Neural cell (in vitro differentiated cells): Measurements from ENCODE around the gene STK40.

Source experiments
- EP300 ChIP-seq: fragments of 450-650 bp; conservative IDR thresholded peaks from 2 replicates; pipeline ENCODE4 v1.6.1; 2014; ENCODE audit warnings: antibody characterized with exemption, mild to moderate bottlenecking, moderate library complexity; ENCODE audit not compliant: poor library complexity, severe bottlenecking
- EZH2 ChIP-seq: fragments of 200-600, 300-800 bp; shearing (Covaris generic), sonication (generic); IDR thresholded peaks from 2 replicates; pipeline ENCODE4 v1.6.1; 2014; ENCODE audit warnings: antibody characterized with exemption, low read length, borderline replicate concordance, mild to moderate bottlenecking; ENCODE audit not compliant: insufficient read depth, poor library complexity, severe bottlenecking
- MXI1 ChIP-seq: fragments of 450-650 bp; conservative IDR thresholded peaks from 2 replicates; pipeline ENCODE4 v1.6.1; 2014; ENCODE audit warnings: antibody characterized with exemption, mild to moderate bottlenecking; ENCODE audit not compliant: poor library complexity, severe bottlenecking
- POLR2AphosphoS5 ChIP-seq: IDR thresholded peaks from 2 replicates; pipeline ENCODE4 v1.6.1; 2012
- RAD21 ChIP-seq: fragments of 450-650 bp; conservative IDR thresholded peaks from 2 replicates; pipeline ENCODE4 v1.6.1; 2014; ENCODE audit warnings: antibody characterized with exemption, mild to moderate bottlenecking, moderate library complexity
- SMC3 ChIP-seq: fragments of 450-650 bp; conservative IDR thresholded peaks from 2 replicates; pipeline ENCODE4 v1.6.1; 2014; ENCODE audit warnings: antibody characterized with exemption, mild to moderate bottlenecking, moderate library complexity; ENCODE audit not compliant: poor library complexity
- TAF1 ChIP-seq: IDR thresholded peaks from 2 replicates; pipeline ENCODE4 v1.6.1; 2012; ENCODE audit warnings: low read depth
- TF ChIP-seq, protein P1 (sequence below): fragments of 450-650 bp; IDR thresholded peaks from 2 replicates; pipeline ENCODE4 v1.5.1; 2014; ENCODE audit warnings: antibody characterized with exemption, mild to moderate bottlenecking, moderate library complexity; ENCODE audit not compliant: poor library complexity, severe bottlenecking
- TF ChIP-seq, protein P2 (sequence below): IDR thresholded peaks from 2 replicates; pipeline ENCODE4 v1.6.1; 2012; ENCODE audit warnings: borderline replicate concordance

- TF ChIP-seq, protein P1, sequence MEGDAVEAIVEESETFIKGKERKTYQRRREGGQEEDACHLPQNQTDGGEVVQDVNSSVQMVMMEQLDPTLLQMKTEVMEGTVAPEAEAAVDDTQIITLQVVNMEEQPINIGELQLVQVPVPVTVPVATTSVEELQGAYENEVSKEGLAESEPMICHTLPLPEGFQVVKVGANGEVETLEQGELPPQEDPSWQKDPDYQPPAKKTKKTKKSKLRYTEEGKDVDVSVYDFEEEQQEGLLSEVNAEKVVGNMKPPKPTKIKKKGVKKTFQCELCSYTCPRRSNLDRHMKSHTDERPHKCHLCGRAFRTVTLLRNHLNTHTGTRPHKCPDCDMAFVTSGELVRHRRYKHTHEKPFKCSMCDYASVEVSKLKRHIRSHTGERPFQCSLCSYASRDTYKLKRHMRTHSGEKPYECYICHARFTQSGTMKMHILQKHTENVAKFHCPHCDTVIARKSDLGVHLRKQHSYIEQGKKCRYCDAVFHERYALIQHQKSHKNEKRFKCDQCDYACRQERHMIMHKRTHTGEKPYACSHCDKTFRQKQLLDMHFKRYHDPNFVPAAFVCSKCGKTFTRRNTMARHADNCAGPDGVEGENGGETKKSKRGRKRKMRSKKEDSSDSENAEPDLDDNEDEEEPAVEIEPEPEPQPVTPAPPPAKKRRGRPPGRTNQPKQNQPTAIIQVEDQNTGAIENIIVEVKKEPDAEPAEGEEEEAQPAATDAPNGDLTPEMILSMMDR: no peak
- TF ChIP-seq TAF1 (no peak), RAD21 (no peak), EZH2 (no peak), POLR2AphosphoS5 (no peak), EP300 (no peak), SMC3 (no peak), MXI1 (no peak)
- TF ChIP-seq, protein P2, sequence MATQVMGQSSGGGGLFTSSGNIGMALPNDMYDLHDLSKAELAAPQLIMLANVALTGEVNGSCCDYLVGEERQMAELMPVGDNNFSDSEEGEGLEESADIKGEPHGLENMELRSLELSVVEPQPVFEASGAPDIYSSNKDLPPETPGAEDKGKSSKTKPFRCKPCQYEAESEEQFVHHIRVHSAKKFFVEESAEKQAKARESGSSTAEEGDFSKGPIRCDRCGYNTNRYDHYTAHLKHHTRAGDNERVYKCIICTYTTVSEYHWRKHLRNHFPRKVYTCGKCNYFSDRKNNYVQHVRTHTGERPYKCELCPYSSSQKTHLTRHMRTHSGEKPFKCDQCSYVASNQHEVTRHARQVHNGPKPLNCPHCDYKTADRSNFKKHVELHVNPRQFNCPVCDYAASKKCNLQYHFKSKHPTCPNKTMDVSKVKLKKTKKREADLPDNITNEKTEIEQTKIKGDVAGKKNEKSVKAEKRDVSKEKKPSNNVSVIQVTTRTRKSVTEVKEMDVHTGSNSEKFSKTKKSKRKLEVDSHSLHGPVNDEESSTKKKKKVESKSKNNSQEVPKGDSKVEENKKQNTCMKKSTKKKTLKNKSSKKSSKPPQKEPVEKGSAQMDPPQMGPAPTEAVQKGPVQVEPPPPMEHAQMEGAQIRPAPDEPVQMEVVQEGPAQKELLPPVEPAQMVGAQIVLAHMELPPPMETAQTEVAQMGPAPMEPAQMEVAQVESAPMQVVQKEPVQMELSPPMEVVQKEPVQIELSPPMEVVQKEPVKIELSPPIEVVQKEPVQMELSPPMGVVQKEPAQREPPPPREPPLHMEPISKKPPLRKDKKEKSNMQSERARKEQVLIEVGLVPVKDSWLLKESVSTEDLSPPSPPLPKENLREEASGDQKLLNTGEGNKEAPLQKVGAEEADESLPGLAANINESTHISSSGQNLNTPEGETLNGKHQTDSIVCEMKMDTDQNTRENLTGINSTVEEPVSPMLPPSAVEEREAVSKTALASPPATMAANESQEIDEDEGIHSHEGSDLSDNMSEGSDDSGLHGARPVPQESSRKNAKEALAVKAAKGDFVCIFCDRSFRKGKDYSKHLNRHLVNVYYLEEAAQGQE: no peak
Observed at GRCh38 chr1:36322041-36322785, 63.5 kb downstream of the STK40 start.
